Measurements from ENCODE around the gene KRT81. TPM values are rescaled to one million over a fixed set of nuclear protein-coding genes. Genes with fewer than 3 reads are reported as not detected.
"Not testable (repeated sequence)": the region's sequence is repeated elsewhere in the genome, so short reads cannot be mapped to it uniquely, and the experiment has no call there.

The KRT81 gene
- polyA plus RNA-seq, 1 donor = 0.72 TPM

DNA sequence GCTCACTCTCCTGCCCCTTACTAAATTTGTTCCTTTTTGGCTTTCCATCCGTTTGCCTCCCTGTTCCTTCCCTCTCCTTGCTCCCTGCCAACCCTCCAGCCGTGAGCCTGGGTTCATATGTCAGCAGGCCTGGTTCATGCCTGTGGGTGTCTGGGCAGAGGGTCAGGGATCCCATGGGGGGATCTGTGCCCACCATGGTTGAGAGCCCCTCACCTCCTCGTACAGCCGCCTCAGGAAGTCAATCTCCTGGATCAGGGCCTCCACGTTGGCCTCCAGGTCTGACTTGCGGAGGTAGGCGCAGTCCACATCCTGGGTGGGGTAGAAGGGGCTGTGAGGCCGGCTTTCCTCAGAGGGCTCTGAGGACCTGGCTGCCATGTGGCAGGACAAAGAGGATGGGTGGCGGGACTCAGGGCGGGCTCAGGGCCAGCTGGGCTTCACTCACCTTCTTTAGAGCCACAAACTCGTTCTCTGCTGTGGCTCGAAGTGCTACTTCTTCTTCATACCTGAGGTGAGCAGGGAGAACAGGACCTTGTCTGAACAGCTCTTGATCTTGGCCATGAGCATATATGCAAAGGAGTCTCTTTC, 26.2 kb upstream of the KRT81 start:
- no CpG with 5 or more reads among the region's 12 CpGs for WGBS (ENCODE audit: insufficient coverage, low lambda C conversion rate)
- H3K36me3 ChIP-seq (ENCODE audit: control insufficient read depth, insufficient read depth, low read length) = no peaks in the 10 kb centered on the region
- no peaks in the 10 kb centered on the region for H3K4me1 ChIP-seq (ENCODE audit: control insufficient read depth, insufficient read depth, low read length)
- no peak overlapping the region for H3K4me3 ChIP-seq (ENCODE audit: low read length)
- H3K9me3 ChIP-seq (ENCODE audit: control insufficient read depth, low read depth, low read length) = no peaks in the 10 kb centered on the region
- peaks cover 42% of the 10 kb centered on the region for H3K27me3 ChIP-seq (ENCODE audit: control insufficient read depth, insufficient read depth, low read length)
- H3K27ac ChIP-seq (ENCODE audit: low read length) = no peak overlapping the region
- no peak for DNase-seq

GRCh38 chr12:52316701-52317100, 25.4 kb upstream of the KRT81 start:
- Histone ChIP-seq H3K9me3 (ENCODE audit: control insufficient read depth, low read depth, low read length) (no peaks in the 10 kb centered on the region), H3K4me3 (ENCODE audit: low read length) (no peak overlapping the region), H3K27ac (ENCODE audit: low read length) (no peak overlapping the region), H3K4me1 (ENCODE audit: control insufficient read depth, insufficient read depth, low read length) (no peaks in the 10 kb centered on the region), H3K27me3 (ENCODE audit: control insufficient read depth, insufficient read depth, low read length) (peaks cover 33% of the 10 kb centered on the region), H3K36me3 (ENCODE audit: control insufficient read depth, insufficient read depth, low read length) (no peaks in the 10 kb centered on the region)
- no CpG with 5 or more reads among the region's 11 CpGs for WGBS (ENCODE audit: insufficient coverage, low lambda C conversion rate)
- no peak for DNase-seq

GRCh38 chr12:52316290-52316689, 25.0 kb upstream of the KRT81 start:
- H3K27me3 ChIP-seq (ENCODE audit: control insufficient read depth, insufficient read depth, low read length) = peaks cover 31% of the 10 kb centered on the region
- whole genome bisulfite sequencing (ENCODE audit: insufficient coverage, low lambda C conversion rate) = no CpG with 5 or more reads among the region's 9 CpGs

GRCh38 chr12:52315721-52316120, 24.4 kb upstream of the KRT81 start:
- not testable (repeated sequence) for H3K27ac ChIP-seq (ENCODE audit: low read length); H3K36me3 ChIP-seq (ENCODE audit: control insufficient read depth, insufficient read depth, low read length); DNase-seq; H3K4me1 ChIP-seq (ENCODE audit: control insufficient read depth, insufficient read depth, low read length); H3K4me3 ChIP-seq (ENCODE audit: low read length); H3K9me3 ChIP-seq (ENCODE audit: control insufficient read depth, low read depth, low read length)
- WGBS (ENCODE audit: insufficient coverage, low lambda C conversion rate) = no CpG with 5 or more reads among the region's 9 CpGs
- H3K27me3 ChIP-seq (ENCODE audit: control insufficient read depth, insufficient read depth, low read length) = peaks cover 26% of the 10 kb centered on the region

More at GRCh38 chr12:52316290-52316689, 25.0 kb upstream of the KRT81 start:
- H3K27ac ChIP-seq (ENCODE audit: low read length) = no peak overlapping the region
- H3K4me3 ChIP-seq (ENCODE audit: low read length) = no peak overlapping the region
- DNase-seq = no peak
- H3K9me3 ChIP-seq (ENCODE audit: control insufficient read depth, low read depth, low read length) = no peaks in the 10 kb centered on the region
- no peaks in the 10 kb centered on the region for H3K36me3 ChIP-seq (ENCODE audit: control insufficient read depth, insufficient read depth, low read length)
- H3K4me1 ChIP-seq (ENCODE audit: control insufficient read depth, insufficient read depth, low read length) = no peaks in the 10 kb centered on the region

GRCh38 chr12:52314511-52314910, 23.2 kb upstream of the KRT81 start:
- Histone ChIP-seq H3K27ac (ENCODE audit: low read length) (no peak overlapping the region), H3K27me3 (ENCODE audit: control insufficient read depth, insufficient read depth, low read length) (peaks cover 26% of the 10 kb centered on the region), H3K9me3 (ENCODE audit: control insufficient read depth, low read depth, low read length) (no peaks in the 10 kb centered on the region), H3K4me1 (ENCODE audit: control insufficient read depth, insufficient read depth, low read length) (no peaks in the 10 kb centered on the region), H3K4me3 (ENCODE audit: low read length) (no peak overlapping the region), H3K36me3 (ENCODE audit: control insufficient read depth, insufficient read depth, low read length) (no peaks in the 10 kb centered on the region)
- WGBS (ENCODE audit: insufficient coverage, low lambda C conversion rate) = no CpG with 5 or more reads among the region's 13 CpGs
- no peak for DNase-seq

DNA sequence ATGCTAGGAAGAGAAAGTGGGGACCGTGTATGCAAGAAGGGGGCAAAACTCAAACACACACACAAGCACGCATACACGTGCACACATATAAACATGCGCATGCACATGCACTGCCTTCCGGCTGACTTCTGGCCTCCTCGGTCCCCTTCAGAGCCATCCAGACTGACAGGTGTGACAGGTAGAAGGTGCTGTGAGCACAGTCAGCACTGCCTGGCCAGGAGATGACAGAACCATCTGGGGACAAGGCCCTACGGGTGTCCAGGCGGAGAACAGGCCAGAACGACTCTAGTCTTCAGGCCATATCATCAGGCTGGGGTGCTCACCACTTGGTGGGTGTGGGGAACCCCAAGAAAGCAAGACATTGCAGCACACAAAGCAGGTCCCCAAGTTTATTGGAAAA, 22.6 kb upstream of the KRT81 start:
- no peaks in the 10 kb centered on the region for H3K4me1 ChIP-seq (ENCODE audit: control insufficient read depth, insufficient read depth, low read length)
- DNase-seq = no peak
- H3K9me3 ChIP-seq (ENCODE audit: control insufficient read depth, low read depth, low read length) = no peaks in the 10 kb centered on the region
- WGBS (ENCODE audit: insufficient coverage, low lambda C conversion rate) = no CpG with 5 or more reads among the region's 9 CpGs
- no peak overlapping the region for H3K27ac ChIP-seq (ENCODE audit: low read length)
- H3K27me3 ChIP-seq (ENCODE audit: control insufficient read depth, insufficient read depth, low read length) = peaks cover 27% of the 10 kb centered on the region
- H3K4me3 ChIP-seq (ENCODE audit: low read length) = no peak overlapping the region
- H3K36me3 ChIP-seq (ENCODE audit: control insufficient read depth, insufficient read depth, low read length) = no peaks in the 10 kb centered on the region

- Histone ChIP-seq H3K4me3 (ENCODE audit: low read length) (no peak overlapping the region), H3K27ac (ENCODE audit: low read length) (no peak overlapping the region), H3K36me3 (ENCODE audit: control insufficient read depth, insufficient read depth, low read length) (no peaks in the 10 kb centered on the region), H3K4me1 (ENCODE audit: control insufficient read depth, insufficient read depth, low read length) (no peaks in the 10 kb centered on the region), H3K27me3 (ENCODE audit: control insufficient read depth, insufficient read depth, low read length) (peaks cover 27% of the 10 kb centered on the region), H3K9me3 (ENCODE audit: control insufficient read depth, low read depth, low read length) (no peaks in the 10 kb centered on the region)
- DNase-seq = no peak
- no CpG with 5 or more reads among the region's 3 CpGs for WGBS (ENCODE audit: insufficient coverage, low lambda C conversion rate)
Observed at GRCh38 chr12:52313461-52313860, 22.1 kb upstream of the KRT81 start.

DNA sequence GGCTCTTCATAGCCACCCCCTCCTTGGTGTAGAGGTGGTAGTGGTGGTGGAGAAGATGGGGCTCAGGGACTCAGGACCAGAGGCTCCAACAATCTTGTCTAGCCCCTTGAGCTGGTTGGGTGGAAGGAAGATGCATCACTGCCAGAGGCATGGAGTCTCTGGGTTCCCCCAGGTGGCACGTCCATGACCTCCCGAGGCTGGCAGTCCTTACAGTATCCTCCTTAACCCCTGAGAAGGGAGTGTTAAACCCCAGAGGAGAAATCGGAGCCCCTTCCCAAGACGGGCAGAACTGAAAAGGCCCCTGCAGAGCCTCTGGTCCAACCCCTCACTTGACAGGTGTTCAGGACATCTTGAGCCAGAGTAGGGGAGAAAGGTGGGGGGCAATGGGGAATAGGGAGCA, 20.8 kb upstream of the KRT81 start:
- H3K9me3 ChIP-seq (ENCODE audit: control insufficient read depth, low read depth, low read length) = no peaks in the 10 kb centered on the region
- peaks cover 39% of the 10 kb centered on the region for H3K27me3 ChIP-seq (ENCODE audit: control insufficient read depth, insufficient read depth, low read length)
- H3K36me3 ChIP-seq (ENCODE audit: control insufficient read depth, insufficient read depth, low read length) = no peaks in the 10 kb centered on the region
- no peak overlapping the region for H3K4me3 ChIP-seq (ENCODE audit: low read length)
- H3K27ac ChIP-seq (ENCODE audit: low read length) = no peak overlapping the region
- peaks cover 2% of the 10 kb centered on the region for H3K4me1 ChIP-seq (ENCODE audit: control insufficient read depth, insufficient read depth, low read length)
- DNase-seq = no peak
- WGBS (ENCODE audit: insufficient coverage, low lambda C conversion rate) = no CpG with 5 or more reads among the region's 4 CpGs

DNA sequence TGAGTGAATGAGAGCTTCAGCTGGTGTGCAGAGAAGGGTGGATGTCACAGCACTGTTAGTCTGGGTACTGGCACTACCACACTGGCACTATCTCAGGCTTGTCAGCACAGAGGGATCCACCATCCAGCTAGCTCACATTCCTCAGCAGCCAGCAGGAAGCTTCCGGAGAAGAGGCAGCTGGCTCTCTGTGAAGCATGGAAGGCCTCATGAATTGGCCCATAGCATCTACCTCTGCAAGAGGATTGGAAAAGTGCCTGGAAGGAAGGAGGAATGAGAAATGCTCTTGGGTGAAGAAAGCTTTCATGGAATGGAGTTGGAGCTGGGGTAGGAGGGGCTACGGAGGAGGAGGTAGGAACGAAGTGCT, 19.9 kb upstream of the KRT81 start:
- Histone ChIP-seq H3K27me3 (ENCODE audit: control insufficient read depth, insufficient read depth, low read length) (peaks cover 40% of the 10 kb centered on the region), H3K9me3 (ENCODE audit: control insufficient read depth, low read depth, low read length) (no peaks in the 10 kb centered on the region), H3K4me1 (ENCODE audit: control insufficient read depth, insufficient read depth, low read length) (peaks cover 2% of the 10 kb centered on the region), H3K27ac (ENCODE audit: low read length) (no peak overlapping the region), H3K36me3 (ENCODE audit: control insufficient read depth, insufficient read depth, low read length) (no peaks in the 10 kb centered on the region), H3K4me3 (ENCODE audit: low read length) (no peak overlapping the region)
- WGBS (ENCODE audit: insufficient coverage, low lambda C conversion rate) = no CpG with 5 or more reads among the region's 3 CpGs
- DNase-seq = no peak

- peaks cover 40% of the 10 kb centered on the region for H3K27me3 ChIP-seq (ENCODE audit: control insufficient read depth, insufficient read depth, low read length)
- H3K27ac ChIP-seq (ENCODE audit: low read length) = no peak overlapping the region
- no peaks in the 10 kb centered on the region for H3K36me3 ChIP-seq (ENCODE audit: control insufficient read depth, insufficient read depth, low read length)
- WGBS (ENCODE audit: insufficient coverage, low lambda C conversion rate) = no CpG with 5 or more reads among the region's 5 CpGs
- no peak for DNase-seq
- no peak overlapping the region for H3K4me3 ChIP-seq (ENCODE audit: low read length)
- peaks cover 2% of the 10 kb centered on the region for H3K4me1 ChIP-seq (ENCODE audit: control insufficient read depth, insufficient read depth, low read length)
- no peaks in the 10 kb centered on the region for H3K9me3 ChIP-seq (ENCODE audit: control insufficient read depth, low read depth, low read length)
Observed at GRCh38 chr12:52310622-52311284, 19.4 kb upstream of the KRT81 start.
